ENCODE results near the gene SDS.

Gene SDS

GRCh38 chr12:113345318-113345717 is 58.4 kb downstream of the SDS start:
- H3K27me3 ChIP-seq (ENCODE audit: control insufficient read depth, insufficient read depth, low read length): no peaks in the 10 kb centered on the region
- no peak overlapping the region for H3K4me3 ChIP-seq (ENCODE audit: low read length)
- no peak overlapping the region for H3K9ac ChIP-seq (ENCODE audit: low read length)
- H3K36me3 ChIP-seq (ENCODE audit: control insufficient read depth, insufficient read depth, low read length): no peaks in the 10 kb centered on the region
- no peaks in the 10 kb centered on the region for H3K4me1 ChIP-seq (ENCODE audit: control insufficient read depth, insufficient read depth, low read length)
- no peaks in the 10 kb centered on the region for H3K9me3 ChIP-seq (ENCODE audit: control insufficient read depth, low read length)

Data from mucosa of stomach (tissue), 1 donor.